Stimulated activated CD8-positive, alpha-beta memory T cell treated with anti-CD3 and anti-CD28 coated beads, Interleukin-4, amount 100 ng/mL, for 4 hours (primary cell): ENCODE results near the gene MRPL55.

Experiments
- DNase-seq, 2 donors: peaks; one replicate each; pipeline ENCODE4 v3.0.0-alpha.2; 2020; ENCODE audit warnings: low read depth in 2 of 2, low spot score in 1 of 2

The MRPL55 gene

GRCh38 chr1:228148196-228148861 lies 39.2 kb upstream of the MRPL55 start:
- DNase-seq: no peak

DNA sequence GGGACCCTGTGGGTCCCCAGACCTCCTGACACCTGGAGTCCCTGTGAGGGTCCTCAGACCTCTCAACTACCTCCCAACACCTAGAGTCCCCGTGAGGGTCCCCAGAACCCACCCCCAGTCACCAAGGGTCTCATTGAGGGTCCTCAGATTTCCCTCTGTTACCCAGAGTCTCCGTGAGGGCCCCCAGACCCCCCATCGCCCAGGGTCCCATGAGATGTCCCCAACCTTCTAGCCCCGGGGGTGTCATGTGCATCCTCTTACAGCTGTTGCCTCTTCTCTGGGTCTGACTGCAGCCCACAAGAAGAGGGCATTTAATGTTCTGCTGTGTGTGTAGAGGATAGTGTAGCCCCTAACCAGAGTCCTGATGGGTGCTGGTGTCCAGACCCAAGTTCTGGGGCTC lies 38.7 kb upstream of the MRPL55 start:
- DNase-seq: no peak

DNA sequence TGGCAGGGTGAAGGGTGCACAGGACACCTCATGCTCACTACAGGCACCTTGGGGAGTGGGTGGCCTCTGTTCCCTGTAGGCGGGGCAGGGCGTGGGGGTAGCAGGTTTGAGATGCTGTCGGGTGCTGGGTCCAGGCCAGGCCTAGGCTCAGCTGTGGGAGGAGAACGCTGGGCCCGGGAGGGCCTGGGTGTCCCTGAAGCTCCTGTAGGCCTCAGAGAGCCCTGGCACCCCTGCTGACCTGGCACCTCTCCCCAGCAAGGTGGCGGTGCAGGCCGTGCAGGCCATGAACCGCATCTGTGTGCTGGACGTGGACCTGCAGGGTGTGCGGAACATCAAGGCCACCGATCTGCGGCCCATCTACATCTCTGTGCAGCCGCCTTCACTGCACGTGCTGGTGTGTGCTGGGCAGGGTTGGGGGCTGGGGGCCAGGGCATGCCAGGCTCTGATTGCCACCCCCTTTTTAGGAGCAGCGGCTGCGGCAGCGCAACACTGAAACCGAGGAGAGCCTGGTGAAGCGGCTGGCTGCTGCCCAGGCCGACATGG lies 38.1 kb upstream of the MRPL55 start:
- no peak for DNase-seq

DNA sequence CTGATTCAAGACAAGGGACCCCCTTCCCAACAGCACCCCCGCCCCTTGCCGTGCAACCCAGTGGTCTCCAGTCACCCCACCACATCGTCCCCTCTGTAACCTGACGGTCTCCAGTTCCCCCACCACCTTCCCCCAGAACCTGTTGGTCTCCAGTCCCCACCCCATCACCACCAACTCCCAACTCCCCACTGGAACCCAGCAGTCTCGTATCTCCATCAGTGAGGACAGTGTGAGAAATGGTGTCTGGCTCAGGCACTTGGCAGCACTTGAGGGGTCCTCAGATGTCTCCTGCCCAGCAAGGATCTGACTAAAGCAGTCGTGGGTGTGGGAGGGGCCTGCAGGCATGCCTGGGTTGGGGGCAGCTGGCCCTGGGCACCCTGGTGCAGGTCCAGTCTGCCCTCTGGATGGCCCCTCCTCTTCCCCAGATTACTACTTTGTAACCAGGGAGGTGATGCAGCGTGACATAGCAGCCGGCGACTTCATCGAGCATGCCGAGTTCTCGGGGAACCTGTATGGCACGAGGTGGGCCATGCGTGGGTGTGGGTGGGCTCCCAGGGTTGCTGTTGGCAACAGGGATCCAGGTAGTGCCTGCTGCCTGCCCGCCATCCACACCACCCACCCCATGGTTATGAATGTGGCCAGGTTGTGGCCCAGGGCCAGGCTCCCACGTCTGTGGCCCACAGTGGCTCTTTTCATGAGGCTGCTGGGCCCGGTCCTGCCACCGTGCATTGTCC lies 37.5 kb upstream of the MRPL55 start:
- no peak for DNase-seq

DNA sequence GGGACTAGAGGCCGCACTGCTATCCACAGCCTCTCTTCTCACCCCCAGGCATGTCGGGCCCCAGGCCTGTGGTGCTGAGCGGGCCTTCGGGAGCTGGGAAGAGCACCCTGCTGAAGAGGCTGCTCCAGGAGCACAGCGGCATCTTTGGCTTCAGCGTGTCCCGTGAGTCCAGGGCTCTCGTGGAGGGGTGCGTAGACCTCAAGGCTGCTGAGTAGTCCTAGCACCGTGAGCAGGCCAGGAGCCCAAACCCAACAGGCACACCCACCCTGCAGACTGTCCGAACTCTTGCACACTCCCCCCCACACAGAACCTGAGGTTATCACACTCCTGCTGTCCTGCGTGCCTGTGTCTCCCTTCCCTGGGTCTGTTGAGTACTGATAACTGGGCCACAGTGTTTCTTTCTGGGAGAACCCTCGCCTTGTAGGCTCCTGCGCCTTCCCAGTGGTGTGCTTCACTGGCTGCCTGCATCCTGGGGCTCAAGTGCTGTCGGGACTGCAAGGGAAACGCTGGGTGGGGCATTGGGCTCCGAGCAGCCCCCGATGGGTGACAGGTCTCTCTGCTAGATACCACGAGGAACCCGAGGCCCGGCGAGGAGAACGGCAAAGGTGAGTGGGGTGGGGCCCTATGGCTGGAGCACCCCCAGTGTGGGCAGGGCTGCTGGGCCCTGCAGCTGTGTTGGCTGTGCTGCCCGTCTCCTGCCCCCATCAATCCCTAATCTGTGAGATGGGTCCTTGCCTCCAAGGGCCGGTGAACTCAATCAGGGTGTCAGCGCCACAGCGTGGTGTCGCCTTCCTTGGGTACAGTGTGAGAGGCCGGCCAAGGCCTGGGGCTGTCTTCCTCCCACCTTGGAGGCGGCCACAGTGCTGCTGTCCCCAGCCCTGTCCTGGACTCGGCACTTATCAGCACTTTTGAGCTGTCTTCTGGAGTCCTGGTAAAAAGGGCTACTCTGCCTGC lies 36.6 kb upstream of the MRPL55 start:
- no peak for DNase-seq

GRCh38 chr1:228144993-228145343 lies 35.9 kb upstream of the MRPL55 start:
- no peak for DNase-seq

GRCh38 chr1:228144193-228144992 lies 35.3 kb upstream of the MRPL55 start:
- no peak for DNase-seq

GRCh38 chr1:228143480-228144192 lies 34.5 kb upstream of the MRPL55 start:
- no peak for DNase-seq

DNA sequence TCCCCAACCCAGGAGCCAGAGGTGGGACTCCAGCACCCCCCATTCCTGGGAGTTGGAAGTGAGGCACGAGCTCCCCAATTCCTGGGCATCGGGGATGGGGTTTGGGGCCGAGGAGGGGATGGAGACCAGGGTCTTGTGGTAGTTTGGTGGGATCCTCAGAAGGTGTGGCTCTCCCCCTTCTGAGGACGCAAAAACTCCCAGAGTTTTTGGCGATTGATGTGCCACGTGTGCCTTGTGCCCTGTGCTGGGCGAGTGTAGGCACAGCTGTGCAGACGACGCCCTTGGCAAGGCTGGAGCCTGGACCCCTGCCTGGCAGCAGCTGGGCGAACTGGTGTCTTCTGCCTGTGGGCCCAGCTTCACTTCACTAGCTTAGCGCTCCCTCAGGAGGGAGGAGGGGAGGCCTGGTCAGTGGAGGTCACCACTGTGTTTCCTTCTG lies 33.6 kb upstream of the MRPL55 start:
- no peak for DNase-seq

GRCh38 chr1:228142155-228142691 lies 33.1 kb upstream of the MRPL55 start:
- no peak for DNase-seq

DNA sequence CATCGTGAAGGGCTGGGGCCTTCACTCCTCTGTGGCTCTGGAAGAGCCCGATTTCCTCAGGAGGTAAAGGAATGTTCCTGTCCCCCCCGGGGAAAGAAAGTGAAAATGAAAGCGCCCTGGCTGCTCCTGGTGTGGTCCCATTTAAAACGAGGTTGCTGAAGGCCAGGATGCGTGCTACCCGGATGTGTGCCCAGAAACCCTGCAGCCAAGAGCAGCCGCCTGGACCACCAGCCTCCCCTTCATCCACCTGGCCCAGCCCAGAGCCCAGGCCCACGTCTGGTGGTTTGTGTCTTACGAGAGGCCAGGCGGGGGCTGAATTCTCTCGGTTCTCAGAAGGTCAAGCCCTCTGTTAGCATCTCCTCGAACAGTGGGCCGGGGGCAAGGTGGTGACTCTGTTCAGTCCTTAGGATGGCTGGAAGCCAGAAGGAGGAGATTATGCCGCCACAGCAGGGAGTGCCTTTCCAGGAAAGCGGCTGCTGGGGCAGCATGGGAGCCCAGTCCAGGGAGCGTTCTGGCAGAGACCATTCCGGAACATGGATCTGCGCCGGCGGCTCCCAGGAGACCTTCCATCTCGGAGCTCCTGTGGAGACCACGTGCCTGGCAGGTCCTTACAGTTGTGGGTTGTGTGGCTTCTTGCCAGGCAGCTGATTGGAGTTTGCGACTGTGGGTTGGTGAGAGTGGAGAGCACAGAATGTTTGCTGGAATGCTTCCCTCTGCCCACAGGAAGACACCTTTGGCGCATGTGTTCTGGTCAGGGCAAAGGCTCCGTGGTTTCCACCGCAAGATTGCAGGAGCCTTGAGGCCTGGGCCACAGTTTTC lies 32.3 kb upstream of the MRPL55 start:
- DNase-seq: no peak

- no peak for DNase-seq
Observed at GRCh38 chr1:228140724-228141225, 31.7 kb upstream of the MRPL55 start.

- peak; percentile 99 to 100 for DNase-seq
Observed at GRCh38 chr1:228139931-228140723, 31.0 kb upstream of the MRPL55 start, which contains the start of gene GUK1. Gene GUK1 (plus strand): TSS chr1:228140279. CDS start chr1:228140303, 24 bp downstream.

DNA sequence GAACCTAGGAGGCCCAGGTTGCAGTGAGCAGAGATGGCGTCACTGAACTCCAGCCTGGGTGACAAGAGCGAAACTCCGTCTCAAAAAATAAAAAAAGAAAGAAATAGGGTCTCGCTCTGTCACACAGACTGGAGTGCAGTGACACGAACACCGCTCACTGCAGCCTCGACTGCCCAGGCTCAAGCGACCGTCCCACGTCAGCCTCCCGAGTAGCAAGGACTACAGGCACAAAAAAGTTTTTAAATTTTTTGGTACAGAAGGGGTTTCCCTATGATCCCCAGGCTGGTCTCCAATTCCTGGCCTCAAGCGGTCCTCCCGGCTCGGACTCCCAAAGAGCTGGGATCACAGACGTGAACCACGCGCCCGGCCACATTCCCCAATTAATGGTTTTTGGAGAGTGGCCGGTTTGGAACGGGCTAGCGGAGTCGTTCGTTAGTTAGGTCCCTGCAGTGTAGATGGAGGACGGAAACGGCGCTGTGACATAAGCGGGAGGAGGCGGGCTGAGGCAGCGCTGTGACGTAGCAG lies 30.4 kb upstream of the MRPL55 start:
- DNase-seq: no peak

DNA sequence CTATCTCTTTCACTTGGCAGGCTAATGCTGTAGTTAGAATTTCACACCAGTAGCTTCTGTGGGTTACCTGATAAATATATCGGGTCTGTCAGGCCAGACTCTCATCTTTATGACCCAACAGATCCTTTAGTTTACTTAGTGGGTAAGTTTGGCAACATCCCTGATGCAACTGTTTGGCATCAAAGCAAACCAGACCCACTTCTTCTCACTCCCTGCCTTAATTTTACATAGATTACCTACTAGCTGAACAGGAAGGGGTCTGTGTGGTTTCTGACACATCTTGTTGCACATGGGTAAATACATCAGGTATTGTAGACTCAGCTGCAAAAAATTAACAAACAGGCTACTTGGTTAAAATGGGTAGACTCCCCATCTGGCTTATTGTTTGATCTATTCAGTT lies 27.8 kb upstream of the MRPL55 start:
- DNase-seq: no peak

GRCh38 chr1:228134591-228134990 lies 25.5 kb upstream of the MRPL55 start:
- DNase-seq: no peak

GRCh38 chr1:228131766-228132165 lies 22.7 kb upstream of the MRPL55 start:
- DNase-seq: no peak

GRCh38 chr1:228125185-228125584 lies 16.1 kb upstream of the MRPL55 start:
- DNase-seq: no peak
